Measurements from ENCODE around the gene SH3RF3. TPM values are rescaled to one million over a fixed set of nuclear protein-coding genes. Genes with fewer than 3 reads are reported as not detected.

The SH3RF3 gene
- total RNA-seq, 6 donors from 2014 or later, result 4.1 to 21.0 (median 8.0) TPM

DNA sequence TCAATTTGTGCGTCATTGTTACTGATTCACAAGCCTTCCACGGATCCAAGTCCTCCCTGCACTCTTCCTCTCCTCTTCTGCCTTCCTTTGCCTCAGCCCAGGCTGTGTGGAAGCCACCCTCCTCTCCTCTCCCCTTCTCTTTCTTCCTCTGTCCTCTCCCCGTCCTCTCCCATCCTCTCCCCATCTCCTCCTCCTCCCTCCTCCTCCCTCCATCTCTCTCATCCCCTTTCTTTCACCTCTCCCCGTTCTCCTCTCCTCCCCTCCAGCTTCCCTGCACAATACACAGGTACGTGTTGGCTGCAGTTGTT, 301.3 kb downstream of the SH3RF3 start:
- no peaks in the 10 kb centered on the region for H3K9me3 ChIP-seq

DNA sequence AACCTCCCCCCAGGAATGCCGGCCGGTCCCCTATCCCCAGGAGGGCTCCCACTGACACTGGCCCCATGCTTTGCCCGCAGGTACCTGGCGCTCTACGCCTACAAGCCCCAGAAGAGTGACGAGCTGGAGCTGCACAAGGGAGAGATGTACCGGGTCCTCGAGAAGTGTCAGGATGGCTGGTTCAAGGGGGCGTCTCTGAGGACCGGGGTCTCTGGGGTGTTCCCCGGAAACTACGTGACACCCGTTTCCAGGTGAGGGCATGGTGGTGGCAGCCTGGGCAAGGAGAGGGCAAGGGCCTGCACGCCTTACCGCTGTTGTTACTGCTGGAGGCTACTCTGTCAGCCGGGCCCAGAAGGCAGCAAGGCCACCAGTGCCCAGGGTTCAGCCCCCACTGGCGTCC, 303.4 kb downstream of the SH3RF3 start:
- Histone ChIP-seq H3K4me3 (no peak overlapping the region), H3K27ac (no peak overlapping the region), H3K9me3 (no peaks in the 10 kb centered on the region), H3K36me3 (peaks cover 0 to 17% (median 0%) of the 10 kb centered on the region in 4 donors), H3K4me1 (peaks cover 0 to 10% (median 7%) of the 10 kb centered on the region in 4 donors), H3K27me3 (no peaks in the 10 kb centered on the region)
- 94 to 96% methylated on average over 11 to 17 of the region's 17 CpGs for WGBS, 2 donors
- ATAC-seq (ENCODE audit: low FRiP score in 2 of 2) (no peak), DNase-seq (no peak)
- no peak for TF ChIP-seq EP300 (IDR thresholded peaks at IDR 0.05)
- no peak for TF ChIP-seq POLR2A (IDR thresholded peaks at IDR 0.05)
- TF ChIP-seq, protein P1, sequence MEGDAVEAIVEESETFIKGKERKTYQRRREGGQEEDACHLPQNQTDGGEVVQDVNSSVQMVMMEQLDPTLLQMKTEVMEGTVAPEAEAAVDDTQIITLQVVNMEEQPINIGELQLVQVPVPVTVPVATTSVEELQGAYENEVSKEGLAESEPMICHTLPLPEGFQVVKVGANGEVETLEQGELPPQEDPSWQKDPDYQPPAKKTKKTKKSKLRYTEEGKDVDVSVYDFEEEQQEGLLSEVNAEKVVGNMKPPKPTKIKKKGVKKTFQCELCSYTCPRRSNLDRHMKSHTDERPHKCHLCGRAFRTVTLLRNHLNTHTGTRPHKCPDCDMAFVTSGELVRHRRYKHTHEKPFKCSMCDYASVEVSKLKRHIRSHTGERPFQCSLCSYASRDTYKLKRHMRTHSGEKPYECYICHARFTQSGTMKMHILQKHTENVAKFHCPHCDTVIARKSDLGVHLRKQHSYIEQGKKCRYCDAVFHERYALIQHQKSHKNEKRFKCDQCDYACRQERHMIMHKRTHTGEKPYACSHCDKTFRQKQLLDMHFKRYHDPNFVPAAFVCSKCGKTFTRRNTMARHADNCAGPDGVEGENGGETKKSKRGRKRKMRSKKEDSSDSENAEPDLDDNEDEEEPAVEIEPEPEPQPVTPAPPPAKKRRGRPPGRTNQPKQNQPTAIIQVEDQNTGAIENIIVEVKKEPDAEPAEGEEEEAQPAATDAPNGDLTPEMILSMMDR (IDR thresholded peaks at IDR 0.05), result no peak
- no peak for TF ChIP-seq POLR2AphosphoS5 (IDR thresholded peaks at IDR 0.05)

More for the DNA sequence above, 301.3 kb downstream of the SH3RF3 start:
- H3K27me3 ChIP-seq, result no peaks in the 10 kb centered on the region
- no peak for TF ChIP-seq POLR2A (IDR thresholded peaks at IDR 0.05)
- TF ChIP-seq, protein P1 (IDR thresholded peaks at IDR 0.05), result no peak
- TF ChIP-seq POLR2AphosphoS5 (IDR thresholded peaks at IDR 0.05), result no peak
- no peak for TF ChIP-seq EP300 (IDR thresholded peaks at IDR 0.05)
- peaks cover 0 to 10% (median 0%) of the 10 kb centered on the region in 4 donors for H3K36me3 ChIP-seq
- whole genome bisulfite sequencing, 2 donors, result 87 to 89% methylated on average over 5 of the region's 5 CpGs
- DNase-seq (no peak), ATAC-seq (ENCODE audit: low FRiP score in 2 of 2) (no peak)
- H3K4me3 ChIP-seq, result no peak overlapping the region
- H3K4me1 ChIP-seq, result no peaks in the 10 kb centered on the region
- H3K27ac ChIP-seq, result no peak overlapping the region

DNA sequence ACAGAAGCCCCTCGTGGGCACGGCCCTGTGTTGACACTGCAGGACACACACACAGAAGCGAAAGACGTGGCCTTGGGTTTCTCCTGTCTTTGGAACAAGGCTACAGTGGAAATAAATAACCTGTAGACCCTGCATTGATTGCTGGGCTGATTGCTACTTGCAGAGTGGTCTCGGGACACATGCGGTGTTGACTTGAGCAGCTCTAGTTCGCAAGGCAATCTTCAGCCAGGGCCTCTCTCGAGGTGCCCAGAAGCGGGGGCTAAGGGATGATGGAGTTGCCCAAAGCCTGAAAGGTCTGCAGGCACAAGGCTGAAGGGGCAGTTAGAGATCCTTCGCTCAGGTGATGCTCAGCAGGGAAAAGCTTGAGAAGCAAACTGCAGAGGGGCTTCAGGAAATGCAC, 304.5 kb downstream of the SH3RF3 start:
- no peak for ATAC-seq (ENCODE audit: low FRiP score in 2 of 2)
- WGBS, 2 donors, result 91 to 94% methylated on average over 9 to 10 of the region's 10 CpGs

DNA sequence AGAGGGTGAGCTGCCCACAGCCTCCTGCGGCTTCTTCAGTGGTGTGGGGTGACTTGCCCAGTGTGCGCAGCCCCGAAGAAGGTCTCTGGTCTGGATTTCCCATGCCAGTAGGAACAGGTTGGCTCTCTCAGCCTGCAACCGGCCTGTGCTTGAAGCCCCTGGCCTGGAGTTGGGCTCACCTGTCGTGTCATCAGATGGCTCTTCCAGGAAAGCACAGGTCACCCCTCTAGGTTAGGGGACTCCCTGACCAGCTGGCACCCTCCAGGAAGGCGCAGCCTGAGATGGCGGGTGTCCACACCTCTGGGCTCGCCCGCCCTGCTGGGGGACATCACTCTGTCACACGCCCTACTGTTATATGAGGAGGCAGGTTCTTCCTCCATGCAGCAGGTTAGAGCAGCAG, 304.9 kb downstream of the SH3RF3 start:
- WGBS, 2 donors, result 94 to 96% methylated on average over 6 to 10 of the region's 10 CpGs
- no peak for TF ChIP-seq POLR2A (IDR thresholded peaks at IDR 0.05)
- TF ChIP-seq, protein P1 (IDR thresholded peaks at IDR 0.05), result no peak
- no peak for TF ChIP-seq POLR2AphosphoS5 (IDR thresholded peaks at IDR 0.05)
- no peak for TF ChIP-seq EP300 (IDR thresholded peaks at IDR 0.05)
- Histone ChIP-seq H3K4me3 (no peak overlapping the region), H3K27me3 (no peaks in the 10 kb centered on the region), H3K36me3 (peaks cover 0 to 23% (median 0%) of the 10 kb centered on the region in 4 donors), H3K27ac (no peak overlapping the region), H3K4me1 (peaks cover 0 to 13% (median 9%) of the 10 kb centered on the region in 4 donors), H3K9me3 (no peaks in the 10 kb centered on the region)
- DNase-seq, result no peak
- no peak for ATAC-seq (ENCODE audit: low FRiP score in 2 of 2)

More for the DNA sequence above, 304.5 kb downstream of the SH3RF3 start:
- no peaks in the 10 kb centered on the region for H3K9me3 ChIP-seq
- no peak overlapping the region for H3K4me3 ChIP-seq
- no peak overlapping the region for H3K27ac ChIP-seq
- peaks cover 0 to 19% (median 0%) of the 10 kb centered on the region in 4 donors for H3K36me3 ChIP-seq
- peaks cover 0 to 13% (median 9%) of the 10 kb centered on the region in 4 donors for H3K4me1 ChIP-seq
- H3K27me3 ChIP-seq, result no peaks in the 10 kb centered on the region
- no peak for TF ChIP-seq POLR2AphosphoS5 (IDR thresholded peaks at IDR 0.05)
- TF ChIP-seq, protein P1 (IDR thresholded peaks at IDR 0.05), result no peak
- no peak for TF ChIP-seq EP300 (IDR thresholded peaks at IDR 0.05)
- no peak for DNase-seq

DNA sequence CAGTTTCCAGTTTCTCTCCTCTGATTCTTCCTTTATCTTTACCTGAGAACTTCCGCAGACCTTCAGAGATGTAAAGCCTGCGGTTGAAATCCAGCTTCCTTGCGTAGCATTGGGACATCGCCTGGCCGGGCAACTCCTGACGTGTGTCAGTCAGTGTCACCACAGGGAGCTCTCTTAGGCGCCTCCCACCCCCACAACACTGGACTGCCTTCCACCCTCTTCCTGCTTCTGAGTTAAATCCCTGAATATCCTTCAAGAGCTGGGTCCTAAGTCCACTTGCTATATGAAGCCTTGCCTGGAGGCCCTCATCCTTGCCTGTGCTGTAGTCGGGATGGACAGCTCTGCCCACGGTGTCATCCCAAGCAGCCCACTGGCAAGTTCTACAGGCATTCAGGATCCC, 305.3 kb downstream of the SH3RF3 start:
- DNase-seq, result no peak
- TF ChIP-seq POLR2A (IDR thresholded peaks at IDR 0.05), result no peak
- TF ChIP-seq, protein P1 (IDR thresholded peaks at IDR 0.05), result no peak
- TF ChIP-seq POLR2AphosphoS5 (IDR thresholded peaks at IDR 0.05), result no peak
- TF ChIP-seq EP300 (IDR thresholded peaks at IDR 0.05), result no peak
- Histone ChIP-seq H3K27ac (no peak overlapping the region), H3K36me3 (peaks cover 0 to 23% (median 0%) of the 10 kb centered on the region in 4 donors), H3K4me1 (peaks cover 0 to 13% (median 9%) of the 10 kb centered on the region in 4 donors), H3K4me3 (no peak overlapping the region), H3K27me3 (no peaks in the 10 kb centered on the region), H3K9me3 (no peaks in the 10 kb centered on the region)
- ATAC-seq (ENCODE audit: low FRiP score in 2 of 2), result no peak
- WGBS, 2 donors, result 97 to 99% methylated on average over 9 of the region's 9 CpGs

Data from upper lobe of left lung (tissue), 6 donors.